Prostate gland (tissue), 2 donors: ENCODE results near the gene CEP135. TPM values are rescaled to one million over a fixed set of nuclear protein-coding genes. Genes with fewer than 3 reads are reported as not detected.
A peak's percentile ranks its signal among the peaks of the same experiment; 100 is the strongest.

Source experiments
- DNase-seq: peaks from one replicate; pipeline ENCODE4 v3.0.0-alpha.2; 2019; ENCODE audit warnings: low spot score
- H3K27ac ChIP-seq, 2 donors: fragments of 200-600 bp; sonication (generic); 2 replicates each; pipeline ENCODE4 v1.5.1; 2017 to 2019
- H3K27me3 ChIP-seq: fragments of 200-600 bp; sonication (generic); replicated peaks from 2 replicates; pipeline ENCODE4 v1.5.1; 2019; ENCODE audit not compliant: insufficient read depth
- H3K36me3 ChIP-seq, 2 donors: fragments of 200-600 bp; sonication (generic); 1 replicate in 1 of 2; 2 replicates in 1 of 2; pipeline versions ENCODE4 v1.5.1 to v1.8.1; 2017 to 2019
- H3K4me1 ChIP-seq: fragments of 200-600 bp; sonication (generic); replicated peaks from 2 replicates; pipeline ENCODE4 v1.5.1; 2019
- H3K4me3 ChIP-seq, 2 donors: fragments of 200-600 bp; sonication (generic); 2 replicates each; pipeline ENCODE4 v1.5.1; 2017 to 2019
- H3K9me3 ChIP-seq: fragments of 200-600 bp; sonication (generic); 2 replicates; pipeline ENCODE4 v1.5.1; 2017
- POLR2A ChIP-seq: fragments of 450-650 bp; IDR thresholded peaks from one replicate; pipeline ENCODE4 v1.6.1; 2016; ENCODE audit warnings: antibody characterized with exemption, mild to moderate bottlenecking
- POLR2AphosphoS5 ChIP-seq: sonication (generic); formaldehyde crosslinking; IDR thresholded peaks from one replicate; pipeline ENCODE4 v1.6.1; 2017; ENCODE audit warnings: antibody characterized with exemption
- WGBS: methylation state at CpG from one replicate; pipeline ENCODE4 v1.1.5; 2018; 5-methylcytosine and 5-hydroxymethylcytosine counted together
- intact Hi-C: fragments of 100-400 bp; cut with DNase I; formaldehyde crosslinking; loops from one replicate; pipeline ENCODE4 v1.14.2; 2022
- total RNA-seq, 2 donors: library from RNA; depleted of rRNA; stranded (reverse); fragments of >200 nt; gene quantifications; one replicate each; pipeline ENCODE4 v1.1.0, GENCODE V29; 2016
- TF ChIP-seq, protein P1 (sequence below), 4 experiments: fragments of 200-600 bp in 2 of 4; fragments of 450-650 bp in 2 of 4; sonication (generic) in 2 of 4; IDR thresholded peaks; 1 replicate in 3 of 4; 2 replicates in 1 of 4; pipeline ENCODE4 v1.5.1; 2016 to 2019; ENCODE audit warnings: antibody characterized with exemption in 4 of 4, mild to moderate bottlenecking in 2 of 4, moderate library complexity in 2 of 4

Gene CEP135
- total RNA-seq, 2 donors from 2014 or later: 3.3 to 7.1 TPM

DNA sequence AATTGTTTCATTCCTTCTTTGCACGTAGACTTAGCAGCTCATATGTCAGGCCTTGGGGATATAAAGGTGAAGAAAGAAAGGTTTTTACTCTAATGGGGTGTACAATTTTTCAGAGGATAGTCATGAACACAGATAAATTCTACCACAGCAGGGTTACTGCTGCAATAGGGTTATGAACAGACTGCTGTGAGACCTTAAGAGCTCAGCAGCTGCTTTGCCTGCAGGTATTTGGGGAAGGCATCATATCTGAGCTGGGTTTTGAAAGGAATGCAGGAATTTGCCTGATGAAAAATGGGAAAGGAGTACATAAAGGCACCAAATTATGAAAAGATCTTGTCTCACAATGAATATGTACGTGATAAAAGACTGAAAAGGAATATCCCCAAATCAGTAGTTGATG lies 128.9 kb downstream of the CEP135 start:
- no peaks in the 10 kb centered on the region for H3K4me1 ChIP-seq
- WGBS: 97% methylated on average over 2 of the region's 2 CpGs
- H3K4me3 ChIP-seq: no peak overlapping the region
- no peaks in the 10 kb centered on the region for H3K27me3 ChIP-seq
- intact Hi-C loops: no loop called here
- no peak overlapping the region for H3K27ac ChIP-seq
- TF ChIP-seq POLR2A: no peak
- TF ChIP-seq, protein P1, sequence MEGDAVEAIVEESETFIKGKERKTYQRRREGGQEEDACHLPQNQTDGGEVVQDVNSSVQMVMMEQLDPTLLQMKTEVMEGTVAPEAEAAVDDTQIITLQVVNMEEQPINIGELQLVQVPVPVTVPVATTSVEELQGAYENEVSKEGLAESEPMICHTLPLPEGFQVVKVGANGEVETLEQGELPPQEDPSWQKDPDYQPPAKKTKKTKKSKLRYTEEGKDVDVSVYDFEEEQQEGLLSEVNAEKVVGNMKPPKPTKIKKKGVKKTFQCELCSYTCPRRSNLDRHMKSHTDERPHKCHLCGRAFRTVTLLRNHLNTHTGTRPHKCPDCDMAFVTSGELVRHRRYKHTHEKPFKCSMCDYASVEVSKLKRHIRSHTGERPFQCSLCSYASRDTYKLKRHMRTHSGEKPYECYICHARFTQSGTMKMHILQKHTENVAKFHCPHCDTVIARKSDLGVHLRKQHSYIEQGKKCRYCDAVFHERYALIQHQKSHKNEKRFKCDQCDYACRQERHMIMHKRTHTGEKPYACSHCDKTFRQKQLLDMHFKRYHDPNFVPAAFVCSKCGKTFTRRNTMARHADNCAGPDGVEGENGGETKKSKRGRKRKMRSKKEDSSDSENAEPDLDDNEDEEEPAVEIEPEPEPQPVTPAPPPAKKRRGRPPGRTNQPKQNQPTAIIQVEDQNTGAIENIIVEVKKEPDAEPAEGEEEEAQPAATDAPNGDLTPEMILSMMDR (IDR thresholded peaks at IDR 0.05): no peak
- no peak for TF ChIP-seq POLR2AphosphoS5
- no peaks in the 10 kb centered on the region for H3K9me3 ChIP-seq
- H3K36me3 ChIP-seq: no peaks in the 10 kb centered on the region
- no peak for DNase-seq

DNA sequence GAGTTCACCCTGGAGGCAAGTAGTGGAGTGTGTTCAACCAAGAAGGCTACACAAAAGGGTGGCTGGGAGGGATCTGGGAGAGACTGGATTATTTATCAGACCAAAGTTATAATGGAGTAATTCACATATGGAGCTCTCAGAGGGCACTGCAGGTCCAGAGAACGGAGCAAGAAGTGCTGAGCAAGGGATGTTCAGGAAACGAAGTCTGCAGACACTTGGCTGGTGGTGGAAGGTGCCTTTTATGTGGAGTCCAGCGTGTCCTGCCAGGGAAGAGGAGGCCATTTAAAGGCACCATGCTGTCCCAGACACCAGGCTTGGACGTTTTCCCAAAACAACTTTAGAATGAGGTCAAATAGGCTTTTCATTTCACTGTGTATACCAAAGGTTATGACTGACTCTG lies 130.1 kb downstream of the CEP135 start:
- DNase-seq: no peak
- H3K36me3 ChIP-seq: no peaks in the 10 kb centered on the region
- no peaks in the 10 kb centered on the region for H3K27me3 ChIP-seq
- H3K9me3 ChIP-seq: no peaks in the 10 kb centered on the region
- WGBS: 42% methylated on average over 4 of the region's 4 CpGs
- no peak overlapping the region for H3K27ac ChIP-seq
- H3K4me1 ChIP-seq: no peaks in the 10 kb centered on the region
- H3K4me3 ChIP-seq: no peak overlapping the region
- TF ChIP-seq POLR2A: no peak
- TF ChIP-seq, protein P1 (IDR thresholded peaks at IDR 0.05): no peak
- TF ChIP-seq POLR2AphosphoS5: peak; percentile 40
- intact Hi-C loops: no loop called here

DNA sequence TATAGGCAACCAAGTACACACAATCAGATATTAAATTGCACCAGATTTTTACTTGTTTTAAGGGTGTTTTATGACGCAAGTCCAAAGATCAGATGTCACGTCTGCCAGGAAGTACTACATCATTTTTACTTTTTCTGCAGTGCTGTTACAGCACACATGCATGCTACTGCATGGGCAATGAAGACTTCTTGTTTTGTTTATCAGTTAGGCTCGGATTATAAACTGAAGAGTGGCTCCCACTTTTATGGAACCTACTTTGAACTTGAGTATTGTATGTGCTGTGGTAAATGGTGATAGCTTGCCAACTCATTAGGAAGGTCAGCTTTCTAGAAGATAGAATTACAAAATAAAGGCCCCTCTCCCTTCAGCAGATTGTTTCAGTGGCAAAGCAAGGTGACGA lies 131.6 kb downstream of the CEP135 start:
- DNase-seq: no peak
- H3K27me3 ChIP-seq: no peaks in the 10 kb centered on the region
- WGBS: 67% methylated on average over 4 of the region's 4 CpGs
- intact Hi-C loops: no loop called here
- H3K9me3 ChIP-seq: no peaks in the 10 kb centered on the region
- TF ChIP-seq POLR2A (no peak), POLR2AphosphoS5 (no peak)
- TF ChIP-seq, protein P1 (IDR thresholded peaks at IDR 0.05): no peak
- H3K4me1 ChIP-seq: no peaks in the 10 kb centered on the region
- H3K4me3 ChIP-seq: no peak overlapping the region
- no peaks in the 10 kb centered on the region for H3K36me3 ChIP-seq
- no peak overlapping the region for H3K27ac ChIP-seq

DNA sequence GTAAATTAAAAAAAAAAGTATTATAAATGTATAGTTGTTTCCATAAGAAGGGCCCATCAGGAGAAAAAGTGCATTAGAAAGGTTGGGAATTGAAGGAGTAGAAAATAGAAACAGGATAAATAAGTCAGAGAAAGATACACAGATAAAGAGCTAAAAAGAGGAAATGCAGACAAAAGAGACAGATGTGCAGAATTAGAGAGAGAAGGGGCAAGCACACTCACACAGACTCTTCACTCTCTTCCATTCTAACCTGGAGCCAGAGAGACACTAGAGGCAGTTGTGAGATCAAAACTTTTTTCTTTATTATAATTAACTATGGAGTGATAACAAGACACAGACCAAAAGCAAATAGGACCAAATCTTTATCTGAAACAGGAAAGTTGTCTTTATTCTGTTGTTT lies 134.1 kb downstream of the CEP135 start:
- H3K36me3 ChIP-seq: no peaks in the 10 kb centered on the region
- no peaks in the 10 kb centered on the region for H3K4me1 ChIP-seq
- TF ChIP-seq, protein P1 (IDR thresholded peaks at IDR 0.05): no peak
- TF ChIP-seq POLR2AphosphoS5: no peak
- no peak for TF ChIP-seq POLR2A
- no peak overlapping the region for H3K27ac ChIP-seq
- intact Hi-C loops: no loop called here
- no peaks in the 10 kb centered on the region for H3K27me3 ChIP-seq
- no peak for DNase-seq
- no peak overlapping the region for H3K4me3 ChIP-seq
- no peaks in the 10 kb centered on the region for H3K9me3 ChIP-seq

Other genes with a start within 250 kb of the CEP135 start
- not detected for gene EXOC1L, start 129.2 kb upstream of the CEP135 start, total RNA-seq
- gene EXOC1, start 95.3 kb upstream of the CEP135 start, total RNA-seq: 10 to 100 TPM; 24.8 to 39.4 TPM